OCI-LY3 (cell line): ENCODE data around the gene TNC.

ENCODE experiments used
- CTCF ChIP-seq: fragments of 200-600, 300-600 bp; sonication (generic); IDR thresholded peaks from 2 replicates; pipeline ENCODE4 v1.5.1; 2014; ENCODE audit warnings: antibody characterized with exemption, low read length, low read depth
- EZH2phosphoT487 ChIP-seq: fragments of 200-600 bp; shearing (Covaris generic); IDR thresholded peaks from 2 replicates; pipeline ENCODE4 v1.6.1; 2018; ENCODE audit warnings: antibody characterized with exemption, mixed run types, low read depth

GRCh38 chr9:115008536-115009270, 109.3 kb downstream of the TNC start:
- TF ChIP-seq CTCF (no peak), EZH2phosphoT487 (no peak)
